Amniotic stem cell (primary cell): ENCODE measurements around the gene REM2.

Experiments used
- DNase-seq: peaks from one replicate; lab custom pipeline; 2025; lab: John Stamatoyannopoulos, UW

Gene REM2

GRCh38 chr14:22883173-22883976 lies at the start of gene REM2:
Gene REM2, plus strand, starts transcription at chr14:22883222. Its CDS starts 66 bp downstream, at chr14:22883288.
- no peak for DNase-seq

GRCh38 chr14:22835505-22835904 lies 47.5 kb upstream of the REM2 start:
- DNase-seq: no peak

- peak; percentile 82 for DNase-seq
These were observed 46.5 kb upstream of the REM2 start, which contains the start of gene MMP14 for GRCh38 chr14:22836301-22837113. Gene MMP14, plus strand, starts transcription at chr14:22836585. Its CDS starts 233 bp downstream, at chr14:22836818.

GRCh38 chr14:22837114-22837749 lies 45.8 kb upstream of the REM2 start:
- no peak for DNase-seq

- no peak for DNase-seq
These were observed 45.1 kb upstream of the REM2 start for GRCh38 chr14:22837750-22838538.

- DNase-seq: no peak
These were observed 44.4 kb upstream of the REM2 start for GRCh38 chr14:22838631-22839041.

- DNase-seq: no peak
These were observed 43.8 kb upstream of the REM2 start for GRCh38 chr14:22839159-22839779.

GRCh38 chr14:22841311-22841710 lies 41.7 kb upstream of the REM2 start:
- DNase-seq: no peak

- DNase-seq: no peak
These were observed 41.3 kb upstream of the REM2 start for GRCh38 chr14:22841769-22842168.

GRCh38 chr14:22842211-22843122 lies 40.6 kb upstream of the REM2 start:
- no peak for DNase-seq

GRCh38 chr14:22843123-22843925 lies 39.7 kb upstream of the REM2 start:
- no peak for DNase-seq

- no peak for DNase-seq
These were observed 38.6 kb upstream of the REM2 start for GRCh38 chr14:22844221-22845102.

GRCh38 chr14:22845103-22845394 lies 38.0 kb upstream of the REM2 start:
- DNase-seq: no peak

- no peak for DNase-seq
These were observed 37.0 kb upstream of the REM2 start for GRCh38 chr14:22845821-22846625.

- no peak for DNase-seq
These were observed 36.2 kb upstream of the REM2 start for GRCh38 chr14:22846811-22847307.

GRCh38 chr14:22847661-22848341 lies 35.2 kb upstream of the REM2 start:
- DNase-seq: no peak
